ENCODE results near the gene POLD3. TPM values are rescaled to one million over a fixed set of nuclear protein-coding genes. Genes with fewer than 3 reads are reported as not detected.

The POLD3 gene
- total RNA-seq, 6 donors from 2014 or later: 7.4 to 20.8 (median 16.4) TPM

GRCh38 chr11:74642912-74643311, 50.5 kb downstream of the POLD3 start:
- peaks cover 11 to 41% (median 22%) of the 10 kb centered on the region in 4 donors for H3K36me3 ChIP-seq
- DNase-seq (no peak), ATAC-seq (ENCODE audit: low FRiP score in 2 of 2) (no peak)
- no peak overlapping the region for H3K4me3 ChIP-seq
- no peaks in the 10 kb centered on the region for H3K27me3 ChIP-seq
- H3K4me1 ChIP-seq: no peaks in the 10 kb centered on the region
- TF ChIP-seq POLR2A (IDR thresholded peaks at IDR 0.05) (no peak), EP300 (IDR thresholded peaks at IDR 0.05) (no peak), POLR2AphosphoS5 (IDR thresholded peaks at IDR 0.05) (no peak), CTCF (IDR thresholded peaks at IDR 0.05) (no peak)
- H3K9me3 ChIP-seq: no peaks in the 10 kb centered on the region
- no peak overlapping the region for H3K27ac ChIP-seq
- 93 to 97% methylated on average over 5 of the region's 5 CpGs for WGBS, 2 donors

- TF ChIP-seq POLR2A (IDR thresholded peaks at IDR 0.05) (no peak), EP300 (IDR thresholded peaks at IDR 0.05) (no peak), CTCF (IDR thresholded peaks at IDR 0.05) (no peak), POLR2AphosphoS5 (IDR thresholded peaks at IDR 0.05) (no peak)
- Histone ChIP-seq H3K4me1 (no peaks in the 10 kb centered on the region), H3K4me3 (no peak overlapping the region), H3K36me3 (peaks cover 11 to 35% (median 22%) of the 10 kb centered on the region in 4 donors), H3K27ac (no peak overlapping the region), H3K9me3 (no peaks in the 10 kb centered on the region), H3K27me3 (no peaks in the 10 kb centered on the region)
- WGBS, 2 donors: 79 to 81% methylated on average over 4 of the region's 4 CpGs
- ATAC-seq (ENCODE audit: low FRiP score in 2 of 2): no peak
- no peak for DNase-seq
These were observed 51.7 kb downstream of the POLD3 start for GRCh38 chr11:74644081-74644480.

- ATAC-seq (ENCODE audit: low FRiP score in 2 of 2): no peak
- TF ChIP-seq POLR2AphosphoS5 (IDR thresholded peaks at IDR 0.05) (no peak), EP300 (IDR thresholded peaks at IDR 0.05) (no peak), POLR2A (IDR thresholded peaks at IDR 0.05) (no peak), CTCF (IDR thresholded peaks at IDR 0.05) (no peak)
- Histone ChIP-seq H3K4me1 (peaks cover 0 to 4% (median 0%) of the 10 kb centered on the region in 4 donors), H3K27ac (no peak overlapping the region), H3K27me3 (no peaks in the 10 kb centered on the region), H3K9me3 (no peaks in the 10 kb centered on the region), H3K4me3 (no peak overlapping the region), H3K36me3 (peaks cover 6 to 13% (median 9%) of the 10 kb centered on the region in 4 donors)
- 89 to 90% methylated on average over 4 of the region's 4 CpGs for WGBS, 2 donors
- no peak for DNase-seq
These were observed 53.8 kb downstream of the POLD3 start for GRCh38 chr11:74646215-74646614.

GRCh38 chr11:74646954-74647353, 54.6 kb downstream of the POLD3 start:
- Histone ChIP-seq H3K9me3 (no peaks in the 10 kb centered on the region), H3K36me3 (peaks cover 0 to 6% (median 1%) of the 10 kb centered on the region in 4 donors), H3K27ac (no peak overlapping the region), H3K27me3 (no peaks in the 10 kb centered on the region), H3K4me1 (peaks cover 0 to 4% (median 0%) of the 10 kb centered on the region in 4 donors), H3K4me3 (no peak overlapping the region)
- 95 to 96% methylated on average over 7 of the region's 7 CpGs for WGBS, 2 donors
- no peak for DNase-seq
- no peak for ATAC-seq (ENCODE audit: low FRiP score in 2 of 2)
- no peak for TF ChIP-seq EP300 (IDR thresholded peaks at IDR 0.05)
- TF ChIP-seq POLR2AphosphoS5 (IDR thresholded peaks at IDR 0.05): no peak
- TF ChIP-seq CTCF (IDR thresholded peaks at IDR 0.05): no peak
- no peak for TF ChIP-seq POLR2A (IDR thresholded peaks at IDR 0.05)

GRCh38 chr11:74647404-74647803, 55.0 kb downstream of the POLD3 start:
- H3K27ac ChIP-seq: no peak overlapping the region
- TF ChIP-seq EP300 (IDR thresholded peaks at IDR 0.05): no peak
- H3K27me3 ChIP-seq: no peaks in the 10 kb centered on the region
- H3K4me1 ChIP-seq: peaks cover 0 to 4% (median 0%) of the 10 kb centered on the region in 4 donors
- H3K36me3 ChIP-seq: peaks cover 0 to 5% (median 0%) of the 10 kb centered on the region in 4 donors
- ATAC-seq (ENCODE audit: low FRiP score in 2 of 2) (no peak), DNase-seq (no peak)
- H3K4me3 ChIP-seq: no peak overlapping the region
- no peaks in the 10 kb centered on the region for H3K9me3 ChIP-seq

Data from upper lobe of left lung (tissue), 6 donors.